Ovary (tissue), 3 donors: ENCODE measurements around the gene ABCB7.

Experiments
- CTCF ChIP-seq, 3 donors: fragments of 450-650 bp in 2 of 3; fragments of 200-600 bp in 1 of 3; IDR thresholded peaks; one replicate each; pipeline versions ENCODE4 v1.5.1 to v1.8.0; 2016 to 2022; ENCODE audit warnings: antibody characterized with exemption in 3 of 3, mild to moderate bottlenecking in 1 of 3
- POLR2A ChIP-seq: fragments of 450-650 bp; IDR thresholded peaks from one replicate; pipeline ENCODE4 v1.6.1; 2017; ENCODE audit warnings: antibody characterized with exemption, mild to moderate bottlenecking, moderate library complexity
- donor health status: DM: no; HTN: no; CAD: no.

GRCh38 chrX:75115707-75116413 lies 40.2 kb downstream of the ABCB7 start:
- no peak for TF ChIP-seq CTCF (IDR thresholded peaks at IDR 0.05)
- no peak for TF ChIP-seq POLR2A
